Measurements from ENCODE around the gene LRP6. TPM values are rescaled to one million over a fixed set of nuclear protein-coding genes. Genes with fewer than 3 reads are reported as not detected.

LRP6 gene
- total RNA-seq, 1 experiment from 2014 or later: 44.6 TPM

- Histone ChIP-seq H3K36me3 (replicated peaks; ENCODE audit: control insufficient read depth, insufficient read depth, low read length) (no peaks in the 10 kb centered on the region), H3K4me3 (ENCODE audit: insufficient read depth, low read depth, low read length) (no peak overlapping the region), H3K27me3 (ENCODE audit: control insufficient read depth, insufficient read depth, low read length) (no peaks in the 10 kb centered on the region)
- DNase-seq: no peak
Measured at GRCh38 chr12:12214201-12214600, 52.6 kb downstream of the LRP6 start.

GRCh38 chr12:12212769-12213168 lies 54.1 kb downstream of the LRP6 start:
- H3K4me3 ChIP-seq (ENCODE audit: insufficient read depth, low read depth, low read length): no peak overlapping the region
- no peaks in the 10 kb centered on the region for H3K27me3 ChIP-seq (ENCODE audit: control insufficient read depth, insufficient read depth, low read length)
- DNase-seq: no peak
- no peaks in the 10 kb centered on the region for H3K36me3 ChIP-seq (replicated peaks; ENCODE audit: control insufficient read depth, insufficient read depth, low read length)

GRCh38 chr12:12210983-12211382 lies 55.9 kb downstream of the LRP6 start:
- Histone ChIP-seq H3K36me3 (replicated peaks; ENCODE audit: control insufficient read depth, insufficient read depth, low read length) (no peaks in the 10 kb centered on the region), H3K27me3 (ENCODE audit: control insufficient read depth, insufficient read depth, low read length) (no peaks in the 10 kb centered on the region), H3K4me3 (ENCODE audit: insufficient read depth, low read depth, low read length) (no peak overlapping the region)
- no peak for DNase-seq

- no peaks in the 10 kb centered on the region for H3K27me3 ChIP-seq (ENCODE audit: control insufficient read depth, insufficient read depth, low read length)
- no peak for DNase-seq
- no peaks in the 10 kb centered on the region for H3K36me3 ChIP-seq (replicated peaks; ENCODE audit: control insufficient read depth, insufficient read depth, low read length)
- H3K4me3 ChIP-seq (ENCODE audit: insufficient read depth, low read depth, low read length): no peak overlapping the region
Measured at GRCh38 chr12:12210416-12210815, 56.4 kb downstream of the LRP6 start.

- Histone ChIP-seq H3K4me3 (ENCODE audit: insufficient read depth, low read depth, low read length) (no peak overlapping the region), H3K27me3 (ENCODE audit: control insufficient read depth, insufficient read depth, low read length) (no peaks in the 10 kb centered on the region), H3K36me3 (replicated peaks; ENCODE audit: control insufficient read depth, insufficient read depth, low read length) (no peaks in the 10 kb centered on the region)
- no peak for DNase-seq
Measured at GRCh38 chr12:12209675-12210074, 57.2 kb downstream of the LRP6 start.

GRCh38 chr12:12209043-12209442 lies 57.8 kb downstream of the LRP6 start:
- DNase-seq: no peak
- H3K27me3 ChIP-seq (ENCODE audit: control insufficient read depth, insufficient read depth, low read length): no peaks in the 10 kb centered on the region
- no peak overlapping the region for H3K4me3 ChIP-seq (ENCODE audit: insufficient read depth, low read depth, low read length)
- no peaks in the 10 kb centered on the region for H3K36me3 ChIP-seq (replicated peaks; ENCODE audit: control insufficient read depth, insufficient read depth, low read length)

GRCh38 chr12:12207746-12208145 lies 59.1 kb downstream of the LRP6 start:
- H3K36me3 ChIP-seq (replicated peaks; ENCODE audit: control insufficient read depth, insufficient read depth, low read length): no peaks in the 10 kb centered on the region
- no peak for DNase-seq
- no peak overlapping the region for H3K4me3 ChIP-seq (ENCODE audit: insufficient read depth, low read depth, low read length)
- no peaks in the 10 kb centered on the region for H3K27me3 ChIP-seq (ENCODE audit: control insufficient read depth, insufficient read depth, low read length)

GRCh38 chr12:12206776-12207388 lies 60.0 kb downstream of the LRP6 start:
- no peaks in the 10 kb centered on the region for H3K27me3 ChIP-seq (ENCODE audit: control insufficient read depth, insufficient read depth, low read length)
- H3K4me3 ChIP-seq (ENCODE audit: insufficient read depth, low read depth, low read length): no peak overlapping the region
- H3K36me3 ChIP-seq (replicated peaks; ENCODE audit: control insufficient read depth, insufficient read depth, low read length): no peaks in the 10 kb centered on the region
- DNase-seq: no peak

GRCh38 chr12:12202747-12203146 lies 64.1 kb downstream of the LRP6 start:
- H3K27me3 ChIP-seq (ENCODE audit: control insufficient read depth, insufficient read depth, low read length): no peaks in the 10 kb centered on the region
- DNase-seq: no peak
- H3K4me3 ChIP-seq (ENCODE audit: insufficient read depth, low read depth, low read length): no peak overlapping the region
- peaks cover 4% of the 10 kb centered on the region for H3K36me3 ChIP-seq (replicated peaks; ENCODE audit: control insufficient read depth, insufficient read depth, low read length)

- DNase-seq: no peak
Measured at GRCh38 chr12:12202105-12202504, 64.7 kb downstream of the LRP6 start.

GRCh38 chr12:12201274-12201758 lies 65.5 kb downstream of the LRP6 start:
- no peak overlapping the region for H3K4me3 ChIP-seq (ENCODE audit: insufficient read depth, low read depth, low read length)
- H3K36me3 ChIP-seq (replicated peaks; ENCODE audit: control insufficient read depth, insufficient read depth, low read length): peaks cover 4% of the 10 kb centered on the region
- DNase-seq: no peak
- H3K27me3 ChIP-seq (ENCODE audit: control insufficient read depth, insufficient read depth, low read length): no peaks in the 10 kb centered on the region

More at GRCh38 chr12:12202105-12202504, 64.7 kb downstream of the LRP6 start:
- Histone ChIP-seq H3K4me3 (ENCODE audit: insufficient read depth, low read depth, low read length) (no peak overlapping the region), H3K36me3 (replicated peaks; ENCODE audit: control insufficient read depth, insufficient read depth, low read length) (peaks cover 4% of the 10 kb centered on the region), H3K27me3 (ENCODE audit: control insufficient read depth, insufficient read depth, low read length) (no peaks in the 10 kb centered on the region)

- H3K36me3 ChIP-seq (replicated peaks; ENCODE audit: control insufficient read depth, insufficient read depth, low read length): peaks cover 4% of the 10 kb centered on the region
- H3K4me3 ChIP-seq (ENCODE audit: insufficient read depth, low read depth, low read length): no peak overlapping the region
- DNase-seq: no peak
- H3K27me3 ChIP-seq (ENCODE audit: control insufficient read depth, insufficient read depth, low read length): no peaks in the 10 kb centered on the region
Measured at GRCh38 chr12:12200363-12200762, 66.5 kb downstream of the LRP6 start.

GRCh38 chr12:12198124-12198523 lies 68.7 kb downstream of the LRP6 start:
- H3K27me3 ChIP-seq (ENCODE audit: control insufficient read depth, insufficient read depth, low read length): no peaks in the 10 kb centered on the region
- H3K4me3 ChIP-seq (ENCODE audit: insufficient read depth, low read depth, low read length): no peak overlapping the region
- no peak for DNase-seq
- peaks cover 4% of the 10 kb centered on the region for H3K36me3 ChIP-seq (replicated peaks; ENCODE audit: control insufficient read depth, insufficient read depth, low read length)

GRCh38 chr12:12197128-12197527 lies 69.7 kb downstream of the LRP6 start:
- no peak for DNase-seq
- H3K36me3 ChIP-seq (replicated peaks; ENCODE audit: control insufficient read depth, insufficient read depth, low read length): peaks cover 4% of the 10 kb centered on the region
- no peaks in the 10 kb centered on the region for H3K27me3 ChIP-seq (ENCODE audit: control insufficient read depth, insufficient read depth, low read length)
- no peak overlapping the region for H3K4me3 ChIP-seq (ENCODE audit: insufficient read depth, low read depth, low read length)

GRCh38 chr12:12195516-12195915 lies 71.3 kb downstream of the LRP6 start:
- no peaks in the 10 kb centered on the region for H3K27me3 ChIP-seq (ENCODE audit: control insufficient read depth, insufficient read depth, low read length)
- peaks cover 4% of the 10 kb centered on the region for H3K36me3 ChIP-seq (replicated peaks; ENCODE audit: control insufficient read depth, insufficient read depth, low read length)
- DNase-seq: no peak
- no peak overlapping the region for H3K4me3 ChIP-seq (ENCODE audit: insufficient read depth, low read depth, low read length)

- Histone ChIP-seq H3K4me3 (ENCODE audit: insufficient read depth, low read depth, low read length) (no peak overlapping the region), H3K36me3 (replicated peaks; ENCODE audit: control insufficient read depth, insufficient read depth, low read length) (peaks cover 3% of the 10 kb centered on the region), H3K27me3 (ENCODE audit: control insufficient read depth, insufficient read depth, low read length) (no peaks in the 10 kb centered on the region)
- DNase-seq: no peak
Measured at GRCh38 chr12:12195081-12195480, 71.8 kb downstream of the LRP6 start.

All from H7 (cell line).